ENCODE data around the gene PPP1R18. TPM values are rescaled to one million over a fixed set of nuclear protein-coding genes. Genes with fewer than 3 reads are reported as not detected.

Gene PPP1R18
- total RNA-seq, 1 donor from 2014 or later = 71.0 TPM

- H3K4me1 Mint-ChIP-seq = peaks cover 31% of the 10 kb centered on the region
- TF ChIP-seq CTCF (conservative IDR thresholded peaks at IDR 0.05) = peak; percentile 56
These were observed 59.7 kb downstream of the PPP1R18 start, which contains the start of gene ATAT1 for GRCh38 chr6:30626484-30627366. TSS of gene ATAT1 (plus strand) at chr6:30626874.

More at GRCh38 chr6:30626484-30627366, 59.7 kb downstream of the PPP1R18 start, which contains the start of gene ATAT1:
- Mint-ChIP-seq H3K4me3 (peak within 1 kb of the TSS; percentile 92), H3K36me3 (ENCODE audit: low read depth) (peaks cover 19% of the 10 kb centered on the region), H3K9me3 (no peaks in the 10 kb centered on the region), H3K27me3 (ENCODE audit: low read depth) (no peaks in the 10 kb centered on the region), H3K27ac (ENCODE audit: unreplicated experiment) (peak within 1 kb of the TSS; percentile 99)
- peak; percentile 78 for DNase-seq (ENCODE audit: low read depth, low spot score)

Other genes with a start within 250 kb of the PPP1R18 start
- 13.4 and 14.2 TPM in 2 replicates for gene HLA-E, start 197.1 kb downstream of the PPP1R18 start, total RNA-seq
- gene GNL1, start 130.2 kb downstream of the PPP1R18 start, total RNA-seq = 71.0 and 71.6 TPM in 2 replicates
- gene PRR3, start 129.3 kb downstream of the PPP1R18 start, total RNA-seq = 41.4 and 41.5 TPM in 2 replicates
- 93.7 and 98.2 TPM in 2 replicates for gene ABCF1, start 115.2 kb downstream of the PPP1R18 start, total RNA-seq
- gene PPP1R10, start 69.4 kb downstream of the PPP1R18 start, total RNA-seq = 138 and 145 TPM in 2 replicates
- gene MRPS18B, start 68.8 kb downstream of the PPP1R18 start, total RNA-seq = 36.7 and 39.3 TPM in 2 replicates
- 58.2 and 62.3 TPM in 2 replicates for gene ATAT1, start 59.8 kb downstream of the PPP1R18 start, total RNA-seq
- 15.4 and 17.4 TPM in 2 replicates for gene C6orf136, start 39.5 kb downstream of the PPP1R18 start, total RNA-seq
- gene DHX16, start 13.6 kb downstream of the PPP1R18 start, total RNA-seq = 30.3 and 31.3 TPM in 2 replicates
- 66.5 and 69.2 TPM in 2 replicates for gene NRM, start 4.3 kb upstream of the PPP1R18 start, total RNA-seq
- gene MDC1, start 30.6 kb upstream of the PPP1R18 start, total RNA-seq = 104 and 107 TPM in 2 replicates
- 1,986 and 2,086 TPM in 2 replicates for gene TUBB, start 33.7 kb upstream of the PPP1R18 start, total RNA-seq
- gene FLOT1, start 56.0 kb upstream of the PPP1R18 start, total RNA-seq = 100 and 106 TPM in 2 replicates
- gene IER3, start 57.9 kb upstream of the PPP1R18 start, total RNA-seq = 4.8 and 6.3 TPM in 2 replicates
- gene DDR1, start 197.9 kb upstream of the PPP1R18 start, total RNA-seq = 160 and 178 TPM in 2 replicates
- 72.6 and 78.5 TPM in 2 replicates for gene GTF2H4, start 221.6 kb upstream of the PPP1R18 start, total RNA-seq
- 61.3 and 68.2 TPM in 2 replicates for gene VARS2, start 227.6 kb upstream of the PPP1R18 start, total RNA-seq
- gene SFTA2, start 245.5 kb upstream of the PPP1R18 start, total RNA-seq = not detected in 2 replicates